Esophagus squamous epithelium (tissue), 4 donors: Measurements from ENCODE around the gene TRAP1.

Experiments
- CTCF ChIP-seq, 6 experiments: fragments of 450-650 bp in 4 of 6; fragments of 200-600 bp in 2 of 6; sonication (generic) in 2 of 6; IDR thresholded peaks; one replicate each; pipeline ENCODE4 v1.5.1; 2016 to 2019; ENCODE audit warnings: antibody characterized with exemption in 6 of 6, mild to moderate bottlenecking in 4 of 6, moderate library complexity in 4 of 6
- POLR2A ChIP-seq, 4 donors: fragments of 450-650 bp; IDR thresholded peaks; one replicate each; pipeline ENCODE4 v1.6.1; 2017; ENCODE audit warnings: antibody characterized with exemption in 4 of 4, mild to moderate bottlenecking in 4 of 4, moderate library complexity in 3 of 4

GRCh38 chr16:3716831-3717234, 491 bp downstream of the TRAP1 start:
- TF ChIP-seq CTCF (IDR thresholded peaks at IDR 0.05), result no peak
- no peak for TF ChIP-seq POLR2A (IDR thresholded peaks at IDR 0.05)
